IMR-90 (cell line): ENCODE data around the gene NKAIN2. TPM values are rescaled to one million over a fixed set of nuclear protein-coding genes. Genes with fewer than 3 reads are reported as not detected.

Experiments used
- ATAC-seq: fragments of 200-7000 bp; cut with Tn5 transposase; 2 replicates; pipeline ENCODE4 v1.9.1; 2020; ENCODE audit warnings: low read depth, mild to moderate bottlenecking, moderate library complexity
- BruUV-seq: library from RNA; stranded (reverse); fragments of 400-500 nt; replicated peaks from 2 replicates; lab custom pipeline; 2021; lab: Mats Ljungman, UMichigan
- CTCF ChIA-PET: fragments of 300-600 bp; formaldehyde crosslinking; extraction: SDS; loops from one replicate; lab custom pipeline; 2021; ENCODE audit warnings: antibody characterized with exemption; lab: Yijun Ruan, JAX
- POLR2A ChIA-PET: fragments of 300-600 bp; sonication (Branson Sonifier 250); formaldehyde crosslinking; loops from one replicate; lab custom pipeline; 2022; ENCODE audit warnings: antibody characterized with exemption; ENCODE audit not compliant: unreplicated experiment; lab: Charles Lee
- DNase-seq: peaks from one replicate; pipeline ENCODE4 v3.0.0; 2013
- H2AFZ ChIP-seq: replicated peaks from 2 replicates; pipeline ENCODE3; 2013; ENCODE audit warnings: low read length, mild to moderate bottlenecking; ENCODE audit not compliant: poor library complexity
- H2AK5ac ChIP-seq: 2 replicates; pipeline ENCODE4 v1.6.1; 2013; ENCODE audit warnings: low read depth, low read length, inconsistent platforms
- H2AK9ac ChIP-seq: replicated peaks from 2 replicates; pipeline ENCODE3; 2013; ENCODE audit warnings: mild to moderate bottlenecking, low read depth, low read length, moderate library complexity; ENCODE audit not compliant: poor library complexity
- H2BK120ac ChIP-seq: 2 replicates; pipeline ENCODE4 v1.6.1; 2013; ENCODE audit warnings: low read depth, low read length, inconsistent platforms
- H2BK15ac ChIP-seq: 3 replicates; pipeline ENCODE4 v1.6.1; 2013; ENCODE audit warnings: low read depth, low read length, inconsistent platforms
- H2BK20ac ChIP-seq: 2 replicates; pipeline ENCODE4 v1.6.1; 2013; ENCODE audit warnings: low read depth, mild to moderate bottlenecking, inconsistent platforms, low read length, moderate library complexity
- H2BK5ac ChIP-seq: 2 replicates; pipeline ENCODE4 v1.6.1; 2013; ENCODE audit warnings: mild to moderate bottlenecking, low read depth, low read length, inconsistent platforms; ENCODE audit not compliant: poor library complexity, severe bottlenecking
- H3K14ac ChIP-seq: replicated peaks from 2 replicates; pipeline ENCODE4 v1.6.1; 2013; ENCODE audit warnings: low read depth, low read length, inconsistent platforms
- H3K18ac ChIP-seq: 2 replicates; pipeline ENCODE4 v1.6.1; 2013; ENCODE audit warnings: low read depth, low read length, control low read depth
- H3K23ac ChIP-seq: 2 replicates; pipeline ENCODE4 v1.6.1; 2013; ENCODE audit warnings: low read depth, low read length, inconsistent platforms
- H3K27ac ChIP-seq: 2 replicates; pipeline ENCODE4 v1.5.1; 2013; ENCODE audit warnings: mild to moderate bottlenecking, control low read depth, low read length; ENCODE audit not compliant: insufficient read depth
- H3K27me3 ChIP-seq: 2 replicates; pipeline ENCODE4 v1.6.1; 2013; ENCODE audit warnings: low read length; ENCODE audit not compliant: control insufficient read depth, insufficient read depth
- H3K36me3 ChIP-seq: 2 replicates; pipeline ENCODE4 v1.6.1; 2013; ENCODE audit warnings: low read length, mixed read lengths; ENCODE audit not compliant: control insufficient read depth, insufficient read depth
- H3K4ac ChIP-seq: 2 replicates; pipeline ENCODE4 v1.6.1; 2013; ENCODE audit warnings: low read depth, low read length, inconsistent platforms
- H3K4me1 ChIP-seq: 2 replicates; pipeline ENCODE4 v1.6.1; 2013; ENCODE audit warnings: low read length, mixed read lengths; ENCODE audit not compliant: control insufficient read depth, insufficient read depth
- H3K4me2 ChIP-seq: 2 replicates; pipeline ENCODE4 v1.6.1; 2013; ENCODE audit warnings: low read depth, mild to moderate bottlenecking, control low read depth, low read length, moderate library complexity
- H3K4me3 ChIP-seq: 2 replicates; pipeline ENCODE4 v1.5.1; 2013; ENCODE audit warnings: low read depth, mild to moderate bottlenecking, control low read depth, low read length, moderate library complexity; ENCODE audit not compliant: insufficient read depth
- H3K56ac ChIP-seq: 2 replicates; pipeline ENCODE4 v1.6.1; 2013; ENCODE audit warnings: low read length, inconsistent platforms; ENCODE audit not compliant: insufficient read depth; ENCODE audit errors: extremely low read depth
- H3K79me1 ChIP-seq, 2 experiments: 2 replicates each; pipeline ENCODE4 v1.6.1; 2013; ENCODE audit warnings: low read length in 2 of 2, inconsistent platforms in 1 of 2, low read depth in 1 of 2
- H3K9ac ChIP-seq: 2 replicates; pipeline ENCODE4 v1.6.1; 2013; ENCODE audit warnings: low read depth, low read length, control low read depth
- H3K9me1 ChIP-seq: 2 replicates; pipeline ENCODE4 v1.6.1; 2013; ENCODE audit warnings: low read length, inconsistent platforms; ENCODE audit not compliant: insufficient read depth
- H3K9me3 ChIP-seq: 2 replicates; pipeline ENCODE4 v1.6.1; 2013; ENCODE audit warnings: low read length; ENCODE audit not compliant: control insufficient read depth, insufficient read depth
- H4K20me1 ChIP-seq: 2 replicates; pipeline ENCODE4 v1.6.1; 2013; ENCODE audit warnings: low read length, inconsistent platforms; ENCODE audit not compliant: insufficient read depth
- H4K5ac ChIP-seq: 2 replicates; pipeline ENCODE4 v1.6.1; 2013; ENCODE audit warnings: mild to moderate bottlenecking, low read depth, low read length, control low read depth
- H4K8ac ChIP-seq, 2 experiments: 2 replicates each; pipeline ENCODE4 v1.6.1; 2013; ENCODE audit warnings: low read depth in 2 of 2, low read length in 2 of 2, control low read depth in 1 of 2, inconsistent platforms in 1 of 2
- H4K91ac ChIP-seq: 2 replicates; pipeline ENCODE4 v1.6.1; 2013; ENCODE audit warnings: low read depth, low read length, inconsistent platforms; ENCODE audit not compliant: insufficient read depth
- MAFK ChIP-seq: IDR thresholded peaks from 2 replicates; pipeline ENCODE4 v1.6.1; 2012; ENCODE audit warnings: low read depth, low read length, improper control_type of control experiment
- MAZ ChIP-seq: IDR thresholded peaks from 2 replicates; pipeline ENCODE4 v1.6.1; 2012; ENCODE audit warnings: low read depth, mild to moderate bottlenecking, low read length, improper control_type of control experiment, moderate library complexity, borderline replicate concordance
- WGBS, 2 experiments: methylation state at CpG; one replicate each; pipeline versions ENCODE4 v1.1.5 to v1.1.7; 2013; ENCODE audit warnings: missing lambda C conversion rate in 2 of 2; ENCODE audit not compliant: insufficient read length in 1 of 2; ENCODE audit errors: extremely low coverage in 2 of 2; 5-methylcytosine and 5-hydroxymethylcytosine counted together
- dilution Hi-C: fragments of 300-500 bp; cut with HindIII; formaldehyde crosslinking; loops from one replicate; pipeline ENCODE4 v1.14.3; 2018; ENCODE audit warnings: low sequenced_read_pairs; ENCODE audit not compliant: unreplicated experiment
- in situ Hi-C: fragments of 300-500 bp; cut with MboI; formaldehyde crosslinking; loops from 3 replicates; pipeline ENCODE4 v1.14.3; 2019; ENCODE audit warnings: low sequenced_read_pairs, inconsistent platforms, mixed read lengths
- intact Hi-C: fragments of 100-400 bp; cut with micrococcal nuclease; formaldehyde crosslinking; loops from 2 replicates; pipeline ENCODE4 v1.10.0; 2022
- polyA plus RNA-seq, 3 experiments: library from polyadenylated mRNA; depleted of rRNA; stranded (reverse); fragments of >200 nt; gene quantifications; 2 replicates each; pipeline ENCODE4 v1.2.3, GENCODE V29; 2012; ENCODE audit warnings: low replicate concordance in 1 of 3
- total RNA-seq: library from RNA; depleted of rRNA; stranded (reverse); fragments of >200 nt; gene quantifications from 2 replicates; pipeline ENCODE4 v1.2.3, GENCODE V29; 2012
- TF ChIP-seq, protein P1 (sequence below): fragments of 150-350 bp; IDR thresholded peaks from 2 replicates; pipeline ENCODE4 v1.6.1; 2017; ENCODE audit warnings: mild to moderate bottlenecking, antibody characterized with exemption, low read length, low read depth

NKAIN2 gene
- total and polyA plus RNA-seq, 2 of the 4 experiments (the other 2 are of a cell fraction) = not detected

GRCh38 chr6:123771126-123771525 is 32.5 kb upstream of the NKAIN2 start:
- no peak overlapping the region for H2AFZ ChIP-seq

More at GRCh38 chr6:123771126-123771525, 32.5 kb upstream of the NKAIN2 start:
- no peak overlapping the region for H2BK15ac ChIP-seq
- no peaks in the 10 kb centered on the region for H3K36me3 ChIP-seq
- no peaks in the 10 kb centered on the region for H3K79me1 ChIP-seq
- dilution Hi-C loops = no loop called here
- H2BK5ac ChIP-seq = no peak overlapping the region
- intact Hi-C loops = no loop called here
- no TSS peak for BruUV-seq
- WGBS, 2 experiments = 43% methylated on average over 1 of the region's 2 CpGs; no CpG with 5 or more reads in 1 of the 2 experiments
- H3K4me2 ChIP-seq = no peak overlapping the region
- TF ChIP-seq MAZ (no peak), MAFK (no peak)
- TF ChIP-seq, protein P1, sequence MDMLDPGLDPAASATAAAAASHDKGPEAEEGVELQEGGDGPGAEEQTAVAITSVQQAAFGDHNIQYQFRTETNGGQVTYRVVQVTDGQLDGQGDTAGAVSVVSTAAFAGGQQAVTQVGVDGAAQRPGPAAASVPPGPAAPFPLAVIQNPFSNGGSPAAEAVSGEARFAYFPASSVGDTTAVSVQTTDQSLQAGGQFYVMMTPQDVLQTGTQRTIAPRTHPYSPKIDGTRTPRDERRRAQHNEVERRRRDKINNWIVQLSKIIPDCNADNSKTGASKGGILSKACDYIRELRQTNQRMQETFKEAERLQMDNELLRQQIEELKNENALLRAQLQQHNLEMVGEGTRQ = no peak
- no peaks in the 10 kb centered on the region for H3K4me1 ChIP-seq
- H4K8ac ChIP-seq = no peak overlapping the region
- no peak overlapping the region for H3K23ac ChIP-seq
- in situ Hi-C loops = no loop called here
- H2BK120ac ChIP-seq = no peak overlapping the region
- DNase-seq = no peak
- H4K20me1 ChIP-seq = no peaks in the 10 kb centered on the region
- no peak overlapping the region for H3K14ac ChIP-seq
- POLR2A ChIA-PET = no interaction called here
- H3K27me3 ChIP-seq = no peaks in the 10 kb centered on the region
- no peak overlapping the region for H2AK5ac ChIP-seq
- no peak overlapping the region for H2BK20ac ChIP-seq
- H3K4me3 ChIP-seq = no peak overlapping the region
- no peak overlapping the region for H3K4ac ChIP-seq
- no peak overlapping the region for H4K91ac ChIP-seq
- no peak overlapping the region for H3K27ac ChIP-seq
- no peaks in the 10 kb centered on the region for H3K9me1 ChIP-seq
- CTCF ChIA-PET = no interaction called here
- H2AK9ac ChIP-seq = no peak overlapping the region
- no peak overlapping the region for H4K5ac ChIP-seq
- H3K18ac ChIP-seq = no peak overlapping the region
- H3K9me3 ChIP-seq = peaks cover 4% of the 10 kb centered on the region; the same call in 1 of the 2 replicates
- no peak overlapping the region for H3K56ac ChIP-seq
- H3K9ac ChIP-seq = no peak overlapping the region
- no peak for ATAC-seq
